Measurements from ENCODE around the gene ENOX1. TPM values are rescaled to one million over a fixed set of nuclear protein-coding genes. Genes with fewer than 3 reads are reported as not detected.

Gene ENOX1
- polyA plus RNA-seq, 1 donor (not counting 4 experiments of a cell fraction or from before 2014, with no cell fraction given): 1.1 TPM

DNA sequence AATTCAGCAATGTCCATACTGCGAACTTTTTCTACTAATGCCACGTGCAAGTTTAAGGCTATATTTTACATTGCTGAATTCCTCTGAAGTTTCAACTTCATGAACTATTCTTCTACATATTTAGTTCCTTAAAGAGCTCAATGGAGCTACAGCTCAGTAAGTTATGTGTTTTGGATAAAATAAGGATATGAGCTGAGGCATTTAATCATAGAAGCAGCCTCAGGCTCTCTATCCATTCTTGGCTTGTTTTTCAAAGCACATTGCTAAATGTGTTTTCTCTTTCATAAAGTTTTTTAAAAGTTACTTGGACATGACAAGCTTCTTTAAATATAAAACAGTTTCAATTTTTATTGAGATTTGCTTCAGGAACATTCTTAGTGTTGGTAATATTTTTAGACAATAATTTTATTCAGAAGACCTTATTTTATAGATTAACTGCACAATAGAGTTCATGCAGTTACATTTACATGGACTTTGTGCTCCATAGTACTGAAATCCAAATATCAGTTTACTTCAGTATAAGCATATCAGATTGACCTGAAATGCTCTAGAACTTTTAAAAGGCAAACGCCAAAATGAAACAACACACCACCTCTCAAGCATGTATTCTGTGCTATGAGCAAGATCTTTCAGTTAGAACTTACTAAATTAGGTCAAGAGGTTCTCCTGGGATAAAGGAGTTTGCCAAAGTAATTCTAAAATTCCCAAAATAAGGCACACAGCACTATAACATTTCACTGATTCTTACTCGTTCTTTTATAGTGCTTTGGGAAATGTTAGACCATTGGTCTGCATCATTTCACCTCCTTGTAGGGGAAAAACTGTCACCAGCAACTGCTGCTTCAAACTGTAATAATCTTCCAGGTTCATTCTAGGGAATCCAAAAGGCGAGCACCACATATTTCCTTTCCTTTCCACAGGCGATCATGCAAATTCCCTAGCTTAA, 275.5 kb downstream of the ENOX1 start:
- Histone ChIP-seq H3K79me2 (ENCODE audit: control insufficient read depth, insufficient read depth, low read length) (no peaks in the 10 kb centered on the region), H3K9me1 (ENCODE audit: control insufficient read depth, extremely low read depth, insufficient read depth, low read length) (no peaks in the 10 kb centered on the region)
- dilution Hi-C loops (cut with MboI; ENCODE audit: extremely low pct_ligation_motif_present, low sequenced_read_pairs): no loop called here

DNA sequence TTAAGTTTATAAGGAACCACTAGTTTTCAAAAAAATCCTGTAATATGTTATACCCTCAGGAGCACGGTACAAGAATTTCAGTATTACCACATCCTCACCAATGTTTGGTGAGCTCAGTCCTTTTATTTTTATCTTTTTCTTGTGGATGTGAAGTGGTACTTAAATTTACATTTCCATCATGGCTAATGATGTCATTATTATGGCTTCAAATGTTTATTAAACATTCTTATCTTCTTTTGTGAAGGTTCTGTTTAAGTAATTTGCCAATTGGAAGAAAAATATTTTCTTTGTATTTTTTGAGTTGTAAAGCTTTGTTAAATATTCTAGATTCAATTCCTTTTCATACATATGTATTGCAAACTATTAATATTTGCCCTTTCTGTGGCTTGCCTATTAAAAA, 291.0 kb downstream of the ENOX1 start:
- dilution Hi-C loops (cut with MboI; ENCODE audit: extremely low pct_ligation_motif_present, low sequenced_read_pairs): no loop called here
- no peak overlapping the region for H3K4me3 ChIP-seq (ENCODE audit: control insufficient read depth in 2 of 3, extremely low read depth in 1 of 3, insufficient read depth in 2 of 3, low read depth in 1 of 3, low read length in 3 of 3)
- peaks cover 4% of the 10 kb centered on the region for H3K27me3 ChIP-seq (ENCODE audit: control insufficient read depth, extremely low read depth, insufficient read depth, low read length)
- H3K9me3 ChIP-seq (ENCODE audit: control insufficient read depth, low read depth, low read length): no peaks in the 10 kb centered on the region
- FAIRE-seq: no peak
- H3K36me3 ChIP-seq (ENCODE audit: control insufficient read depth in 2 of 2, extremely low read depth in 1 of 2, insufficient read depth in 2 of 2, low read length in 2 of 2): no peaks in the 10 kb centered on the region
- no peak overlapping the region for H3K4me2 ChIP-seq (ENCODE audit: control insufficient read depth, extremely low read depth, insufficient read depth, low read depth, low read length)
- H3K9me1 ChIP-seq (ENCODE audit: control insufficient read depth, extremely low read depth, insufficient read depth, low read length): no peaks in the 10 kb centered on the region
- TF ChIP-seq, protein P1, sequence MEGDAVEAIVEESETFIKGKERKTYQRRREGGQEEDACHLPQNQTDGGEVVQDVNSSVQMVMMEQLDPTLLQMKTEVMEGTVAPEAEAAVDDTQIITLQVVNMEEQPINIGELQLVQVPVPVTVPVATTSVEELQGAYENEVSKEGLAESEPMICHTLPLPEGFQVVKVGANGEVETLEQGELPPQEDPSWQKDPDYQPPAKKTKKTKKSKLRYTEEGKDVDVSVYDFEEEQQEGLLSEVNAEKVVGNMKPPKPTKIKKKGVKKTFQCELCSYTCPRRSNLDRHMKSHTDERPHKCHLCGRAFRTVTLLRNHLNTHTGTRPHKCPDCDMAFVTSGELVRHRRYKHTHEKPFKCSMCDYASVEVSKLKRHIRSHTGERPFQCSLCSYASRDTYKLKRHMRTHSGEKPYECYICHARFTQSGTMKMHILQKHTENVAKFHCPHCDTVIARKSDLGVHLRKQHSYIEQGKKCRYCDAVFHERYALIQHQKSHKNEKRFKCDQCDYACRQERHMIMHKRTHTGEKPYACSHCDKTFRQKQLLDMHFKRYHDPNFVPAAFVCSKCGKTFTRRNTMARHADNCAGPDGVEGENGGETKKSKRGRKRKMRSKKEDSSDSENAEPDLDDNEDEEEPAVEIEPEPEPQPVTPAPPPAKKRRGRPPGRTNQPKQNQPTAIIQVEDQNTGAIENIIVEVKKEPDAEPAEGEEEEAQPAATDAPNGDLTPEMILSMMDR (optimal IDR thresholded peaks at IDR 0.05 in 1 of 3, IDR thresholded peaks at IDR 0.05 in 1 of 3, conservative IDR thresholded peaks at IDR 0.05 in 1 of 3; ENCODE audit: extremely low read depth in 1 of 3, insufficient read depth in 2 of 3, low read length in 3 of 3): no peak
- no peak for TF ChIP-seq EZH2 (IDR thresholded peaks at IDR 0.05; ENCODE audit: low read length)
- no peaks in the 10 kb centered on the region for H3K79me2 ChIP-seq (ENCODE audit: control insufficient read depth, insufficient read depth, low read length)
- no peaks in the 10 kb centered on the region for H4K20me1 ChIP-seq (ENCODE audit: control insufficient read depth, extremely low read depth, insufficient read depth, low read length)
- H3K27ac ChIP-seq (ENCODE audit: control insufficient read depth, insufficient read depth, low read length): no peak overlapping the region
- no peaks in the 10 kb centered on the region for H3K4me1 ChIP-seq (ENCODE audit: control insufficient read depth, extremely low read depth, insufficient read depth, low read length)
- H3K9ac ChIP-seq (ENCODE audit: control insufficient read depth, extremely low read depth, insufficient read depth, low read length): no peak overlapping the region
- H2AFZ ChIP-seq (ENCODE audit: control insufficient read depth, low read length): no peak overlapping the region
- DNase-seq (ENCODE audit: low read depth, low spot score): no peak

More for the DNA sequence above, 275.5 kb downstream of the ENOX1 start:
- FAIRE-seq: no peak
- TF ChIP-seq EZH2 (IDR thresholded peaks at IDR 0.05; ENCODE audit: low read length): no peak
- TF ChIP-seq, protein P1 (optimal IDR thresholded peaks at IDR 0.05 in 1 of 3, IDR thresholded peaks at IDR 0.05 in 1 of 3, conservative IDR thresholded peaks at IDR 0.05 in 1 of 3; ENCODE audit: extremely low read depth in 1 of 3, insufficient read depth in 2 of 3, low read length in 3 of 3): no peak
- H3K27me3 ChIP-seq (ENCODE audit: control insufficient read depth, extremely low read depth, insufficient read depth, low read length): no peaks in the 10 kb centered on the region
- DNase-seq (ENCODE audit: low read depth, low spot score): no peak
- H3K27ac ChIP-seq (ENCODE audit: control insufficient read depth, insufficient read depth, low read length): no peak overlapping the region
- H2AFZ ChIP-seq (ENCODE audit: control insufficient read depth, low read length): no peak overlapping the region
- no peaks in the 10 kb centered on the region for H3K9me3 ChIP-seq (ENCODE audit: control insufficient read depth, low read depth, low read length)
- H3K4me1 ChIP-seq (ENCODE audit: control insufficient read depth, extremely low read depth, insufficient read depth, low read length): no peaks in the 10 kb centered on the region
- no peaks in the 10 kb centered on the region for H4K20me1 ChIP-seq (ENCODE audit: control insufficient read depth, extremely low read depth, insufficient read depth, low read length)
- no peak overlapping the region for H3K4me3 ChIP-seq (ENCODE audit: control insufficient read depth in 2 of 3, extremely low read depth in 1 of 3, insufficient read depth in 2 of 3, low read depth in 1 of 3, low read length in 3 of 3)
- no peak overlapping the region for H3K9ac ChIP-seq (ENCODE audit: control insufficient read depth, extremely low read depth, insufficient read depth, low read length)
- H3K4me2 ChIP-seq (ENCODE audit: control insufficient read depth, extremely low read depth, insufficient read depth, low read depth, low read length): no peak overlapping the region
- H3K36me3 ChIP-seq (ENCODE audit: control insufficient read depth in 2 of 2, extremely low read depth in 1 of 2, insufficient read depth in 2 of 2, low read length in 2 of 2): no peaks in the 10 kb centered on the region

Measured in keratinocyte (primary cell).